Nephron progenitor cell (in vitro differentiated cells): Measurements from ENCODE around the gene AKT2.

Source experiments
- DNase-seq: peaks from one replicate; pipeline ENCODE4 v3.0.0; 2021
- H3K27ac Mint-ChIP-seq: 2 replicates; pipeline ENCODE4 v1.8.0; 2021; ENCODE audit warnings: mild to moderate bottlenecking, moderate library complexity, mixed read lengths
- H3K27me3 Mint-ChIP-seq: 2 replicates; pipeline ENCODE4 v1.8.0; 2021; ENCODE audit warnings: mild to moderate bottlenecking, low read depth, mixed read lengths; ENCODE audit not compliant: poor library complexity
- H3K36me3 Mint-ChIP-seq: 2 replicates; pipeline ENCODE4 v1.8.0; 2021; ENCODE audit warnings: low read depth, mixed read lengths
- H3K4me1 Mint-ChIP-seq: 2 replicates; pipeline ENCODE4 v1.8.0; 2021; ENCODE audit warnings: mixed read lengths
- H3K4me3 Mint-ChIP-seq: 2 replicates; pipeline ENCODE4 v1.8.0; 2021; ENCODE audit warnings: mild to moderate bottlenecking, moderate library complexity, mixed read lengths
- H3K9me3 Mint-ChIP-seq: 2 replicates; pipeline ENCODE4 v1.8.0; 2021; ENCODE audit warnings: mild to moderate bottlenecking, moderate library complexity, mixed read lengths
- TF ChIP-seq, protein P1 (sequence below): fragments of 200-600 bp; sonication (generic); IDR thresholded peaks from 2 replicates; pipeline ENCODE4 v1.5.0; 2021; ENCODE audit warnings: antibody characterized with exemption

The AKT2 gene

DNA sequence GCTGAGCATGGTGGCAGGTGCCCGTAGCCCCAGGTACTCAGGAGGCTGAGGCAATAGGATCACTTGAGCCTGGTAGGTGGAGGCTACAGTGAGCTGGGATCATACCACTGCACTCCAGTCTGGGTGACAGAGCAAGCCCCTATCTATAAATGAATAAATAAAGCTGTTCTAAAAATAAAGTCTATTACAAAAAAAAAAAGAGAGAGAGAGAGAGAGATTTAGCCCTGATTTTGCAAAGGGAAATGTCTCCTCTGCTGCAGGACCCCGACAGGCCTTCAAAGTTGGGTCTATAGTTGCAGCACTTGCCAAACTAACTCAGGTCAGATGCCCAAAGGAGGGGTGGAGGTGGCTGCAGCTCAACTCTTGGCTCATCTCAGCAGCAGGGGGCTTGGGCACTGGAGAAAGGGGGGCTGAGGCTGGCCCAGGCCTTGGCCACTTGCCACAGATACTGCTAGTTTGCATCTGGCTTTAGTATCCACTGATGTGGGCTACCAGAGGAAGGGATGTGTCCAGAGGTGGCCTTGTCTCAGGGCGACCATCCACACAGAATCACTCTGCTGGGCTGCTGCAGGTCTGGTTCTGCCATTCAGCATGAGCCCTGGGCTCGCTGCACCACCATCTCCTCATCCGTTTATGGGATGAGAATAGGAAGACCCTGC is 30.8 kb upstream of the AKT2 start:
- H3K4me1 Mint-ChIP-seq, result no peaks in the 10 kb centered on the region
- no peaks in the 10 kb centered on the region for H3K9me3 Mint-ChIP-seq
- H3K36me3 Mint-ChIP-seq, result peaks cover 13% of the 10 kb centered on the region
- no peak for DNase-seq
- no peaks in the 10 kb centered on the region for H3K27me3 Mint-ChIP-seq
- no peak overlapping the region for H3K27ac Mint-ChIP-seq
- no peak overlapping the region for H3K4me3 Mint-ChIP-seq
- TF ChIP-seq, protein P1, sequence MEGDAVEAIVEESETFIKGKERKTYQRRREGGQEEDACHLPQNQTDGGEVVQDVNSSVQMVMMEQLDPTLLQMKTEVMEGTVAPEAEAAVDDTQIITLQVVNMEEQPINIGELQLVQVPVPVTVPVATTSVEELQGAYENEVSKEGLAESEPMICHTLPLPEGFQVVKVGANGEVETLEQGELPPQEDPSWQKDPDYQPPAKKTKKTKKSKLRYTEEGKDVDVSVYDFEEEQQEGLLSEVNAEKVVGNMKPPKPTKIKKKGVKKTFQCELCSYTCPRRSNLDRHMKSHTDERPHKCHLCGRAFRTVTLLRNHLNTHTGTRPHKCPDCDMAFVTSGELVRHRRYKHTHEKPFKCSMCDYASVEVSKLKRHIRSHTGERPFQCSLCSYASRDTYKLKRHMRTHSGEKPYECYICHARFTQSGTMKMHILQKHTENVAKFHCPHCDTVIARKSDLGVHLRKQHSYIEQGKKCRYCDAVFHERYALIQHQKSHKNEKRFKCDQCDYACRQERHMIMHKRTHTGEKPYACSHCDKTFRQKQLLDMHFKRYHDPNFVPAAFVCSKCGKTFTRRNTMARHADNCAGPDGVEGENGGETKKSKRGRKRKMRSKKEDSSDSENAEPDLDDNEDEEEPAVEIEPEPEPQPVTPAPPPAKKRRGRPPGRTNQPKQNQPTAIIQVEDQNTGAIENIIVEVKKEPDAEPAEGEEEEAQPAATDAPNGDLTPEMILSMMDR, result no peak

- Mint-ChIP-seq H3K27ac (peak overlapping the region; percentile 20), H3K9me3 (no peaks in the 10 kb centered on the region), H3K4me1 (no peaks in the 10 kb centered on the region), H3K27me3 (no peaks in the 10 kb centered on the region), H3K4me3 (no peak overlapping the region), H3K36me3 (peaks cover 6% of the 10 kb centered on the region)
- TF ChIP-seq, protein P1, result no peak
- DNase-seq, result no peak
Measured at GRCh38 chr19:40314656-40315055, 29.5 kb upstream of the AKT2 start.

GRCh38 chr19:40313229-40313983 is 28.3 kb upstream of the AKT2 start:
- DNase-seq, result no peak
- TF ChIP-seq, protein P1, result no peak
- no peaks in the 10 kb centered on the region for H3K9me3 Mint-ChIP-seq
- no peaks in the 10 kb centered on the region for H3K27me3 Mint-ChIP-seq
- H3K27ac Mint-ChIP-seq, result no peak overlapping the region
- no peak overlapping the region for H3K4me3 Mint-ChIP-seq
- H3K36me3 Mint-ChIP-seq, result peaks cover 2% of the 10 kb centered on the region
- H3K4me1 Mint-ChIP-seq, result no peaks in the 10 kb centered on the region

DNA sequence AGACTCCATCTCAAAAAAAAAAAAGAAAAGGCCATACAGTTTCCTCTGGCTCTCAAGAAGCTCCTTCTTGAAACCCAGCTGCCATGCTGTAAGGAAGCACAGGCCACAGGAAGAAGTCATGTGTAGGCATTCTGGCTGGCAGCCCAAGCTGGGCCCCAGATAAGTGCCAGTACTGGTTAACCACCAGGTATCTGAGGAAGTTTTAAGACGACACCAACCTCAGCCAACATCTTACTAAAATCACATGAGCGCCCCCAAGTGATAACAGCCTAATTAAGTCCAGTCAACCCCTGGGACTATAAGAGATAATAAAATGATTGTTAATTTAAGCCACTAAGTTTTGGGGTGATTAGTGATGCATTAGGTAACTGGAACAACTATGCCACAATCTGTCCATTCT is 27.4 kb upstream of the AKT2 start:
- TF ChIP-seq, protein P1, result no peak
- Mint-ChIP-seq H3K4me3 (no peak overlapping the region), H3K27me3 (peaks cover 3% of the 10 kb centered on the region), H3K9me3 (no peaks in the 10 kb centered on the region), H3K4me1 (no peaks in the 10 kb centered on the region), H3K36me3 (no peaks in the 10 kb centered on the region), H3K27ac (no peak overlapping the region)
- DNase-seq, result no peak

DNA sequence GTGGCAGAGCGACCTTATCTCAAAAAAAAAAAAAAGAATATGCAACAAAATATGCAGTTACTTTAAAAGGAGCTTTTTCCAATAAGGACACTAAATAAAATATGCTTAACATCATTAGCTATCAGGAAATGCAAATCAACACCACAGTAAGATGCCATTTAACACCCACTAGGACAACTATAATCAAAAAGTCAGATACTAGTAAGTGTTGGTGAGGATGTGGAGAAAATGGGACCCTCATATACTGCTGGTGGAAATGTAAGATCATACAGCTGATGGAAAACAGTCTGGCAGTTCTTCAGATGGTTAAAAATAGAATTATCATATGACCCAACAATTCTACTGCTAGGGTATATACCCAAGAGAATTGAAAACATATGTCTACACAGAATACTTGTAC is 24.5 kb upstream of the AKT2 start:
- TF ChIP-seq, protein P1, result no peak
- no peaks in the 10 kb centered on the region for H3K36me3 Mint-ChIP-seq
- peaks cover 6% of the 10 kb centered on the region for H3K4me1 Mint-ChIP-seq
- H3K27ac Mint-ChIP-seq, result no peak overlapping the region
- no peaks in the 10 kb centered on the region for H3K9me3 Mint-ChIP-seq
- DNase-seq, result no peak
- H3K4me3 Mint-ChIP-seq, result no peak overlapping the region
- peaks cover 3% of the 10 kb centered on the region for H3K27me3 Mint-ChIP-seq

DNA sequence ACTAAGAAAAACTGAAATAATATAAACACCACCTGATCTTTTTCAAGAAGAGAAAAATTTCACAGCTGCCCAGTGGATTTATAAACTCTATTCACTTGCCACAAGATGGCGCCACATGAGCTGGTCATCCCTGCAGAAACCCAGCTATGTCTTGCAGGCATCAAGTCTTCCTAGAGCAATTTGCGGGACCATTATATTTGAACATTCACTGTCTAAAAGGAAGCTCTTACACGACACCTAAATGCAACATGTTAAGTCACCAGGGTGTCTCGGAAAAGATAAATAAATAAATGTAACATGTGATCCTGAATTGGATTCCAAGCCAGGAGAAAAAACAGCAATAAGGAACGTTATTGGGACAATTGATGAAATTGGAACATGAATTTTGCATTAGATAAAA is 20.3 kb upstream of the AKT2 start:
- Mint-ChIP-seq H3K27me3 (peaks cover 5% of the 10 kb centered on the region), H3K27ac (no peak overlapping the region)

More for the DNA sequence above, 20.3 kb upstream of the AKT2 start:
- peak; percentile 83 for DNase-seq
- no peaks in the 10 kb centered on the region for H3K9me3 Mint-ChIP-seq
- TF ChIP-seq, protein P1, result peak; percentile 80
- H3K4me3 Mint-ChIP-seq, result no peak overlapping the region
- no peaks in the 10 kb centered on the region for H3K36me3 Mint-ChIP-seq
- H3K4me1 Mint-ChIP-seq, result peaks cover 6% of the 10 kb centered on the region
